Neural cell (in vitro differentiated cells): ENCODE data around the gene ZBTB7C.

Source experiments
- CTCF ChIP-seq: fragments of 450-650 bp; IDR thresholded peaks from 2 replicates; pipeline ENCODE4 v1.5.1; 2014; ENCODE audit warnings: antibody characterized with exemption, mild to moderate bottlenecking, moderate library complexity; ENCODE audit not compliant: poor library complexity, severe bottlenecking
- EP300 ChIP-seq: fragments of 450-650 bp; conservative IDR thresholded peaks from 2 replicates; pipeline ENCODE4 v1.6.1; 2014; ENCODE audit warnings: antibody characterized with exemption, mild to moderate bottlenecking, moderate library complexity; ENCODE audit not compliant: poor library complexity, severe bottlenecking
- EZH2 ChIP-seq: fragments of 200-600, 300-800 bp; shearing (Covaris generic), sonication (generic); IDR thresholded peaks from 2 replicates; pipeline ENCODE4 v1.6.1; 2014; ENCODE audit warnings: antibody characterized with exemption, low read length, borderline replicate concordance, mild to moderate bottlenecking; ENCODE audit not compliant: insufficient read depth, poor library complexity, severe bottlenecking
- MXI1 ChIP-seq: fragments of 450-650 bp; conservative IDR thresholded peaks from 2 replicates; pipeline ENCODE4 v1.6.1; 2014; ENCODE audit warnings: antibody characterized with exemption, mild to moderate bottlenecking; ENCODE audit not compliant: poor library complexity, severe bottlenecking
- POLR2AphosphoS5 ChIP-seq: IDR thresholded peaks from 2 replicates; pipeline ENCODE4 v1.6.1; 2012
- REST ChIP-seq: IDR thresholded peaks from 2 replicates; pipeline ENCODE4 v1.6.1; 2012; ENCODE audit warnings: borderline replicate concordance
- TAF1 ChIP-seq: IDR thresholded peaks from 2 replicates; pipeline ENCODE4 v1.6.1; 2012; ENCODE audit warnings: low read depth

GRCh38 chr18:48055351-48055750, 353.8 kb downstream of the ZBTB7C start:
- no peak for TF ChIP-seq EP300
- TF ChIP-seq MXI1 = no peak
- no peak for TF ChIP-seq POLR2AphosphoS5
- TF ChIP-seq CTCF = no peak
- no peak for TF ChIP-seq TAF1
- TF ChIP-seq REST = no peak
- no peak for TF ChIP-seq EZH2
